AG04450 (cell line): Measurements from ENCODE around the gene SLC44A2. TPM values are rescaled to one million over a fixed set of nuclear protein-coding genes. Genes with fewer than 3 reads are reported as not detected.

Experiments
- CTCF ChIA-PET: fragments of 300-600, 350-600 bp; formaldehyde crosslinking; extraction: SDS; loops from one replicate; lab custom pipeline; 2022; ENCODE audit warnings: antibody characterized with exemption, inconsistent platforms; lab: Charles Lee
- POLR2A ChIA-PET: fragments of 350-600 bp; formaldehyde crosslinking; extraction: SDS; loops from one replicate; lab custom pipeline; 2021; ENCODE audit warnings: antibody characterized with exemption, inconsistent platforms; lab: Yijun Ruan, JAX
- DNase-seq: peaks from one replicate; pipeline ENCODE4 v3.0.0-alpha.2; 2011; ENCODE audit warnings: low read depth, low spot score
- H3K27ac ChIP-seq: one replicate; pipeline ENCODE4 v1.5.1; 2012; ENCODE audit warnings: low read depth, low read length, control low read depth
- H3K27me3 ChIP-seq: one replicate; pipeline ENCODE4 v1.6.0; 2012; ENCODE audit warnings: low read length; ENCODE audit not compliant: control insufficient read depth, insufficient read depth
- H3K4me3 ChIP-seq: 2 replicates; pipeline ENCODE4 v1.5.1; 2011; ENCODE audit warnings: mild to moderate bottlenecking, low read depth, low read length, control low read depth
- H3K9me3 ChIP-seq: 2 replicates; pipeline ENCODE4 v1.5.1; 2012; ENCODE audit warnings: low read length; ENCODE audit not compliant: control insufficient read depth, insufficient read depth
- polyA plus RNA-seq: library from polyadenylated mRNA; depleted of rRNA; stranded (reverse); fragments of >200 nt; gene quantifications from 2 replicates; pipeline ENCODE4 v1.2.3, GENCODE V29; 2011
- TF ChIP-seq, protein P1 (sequence below): IDR thresholded peaks from 2 replicates; pipeline ENCODE4 v1.5.1; 2011; ENCODE audit warnings: low read depth, low read length, control low read depth, inconsistent platforms

The SLC44A2 gene
- polyA plus RNA-seq, 1 experiment, result 80.5 TPM

DNA sequence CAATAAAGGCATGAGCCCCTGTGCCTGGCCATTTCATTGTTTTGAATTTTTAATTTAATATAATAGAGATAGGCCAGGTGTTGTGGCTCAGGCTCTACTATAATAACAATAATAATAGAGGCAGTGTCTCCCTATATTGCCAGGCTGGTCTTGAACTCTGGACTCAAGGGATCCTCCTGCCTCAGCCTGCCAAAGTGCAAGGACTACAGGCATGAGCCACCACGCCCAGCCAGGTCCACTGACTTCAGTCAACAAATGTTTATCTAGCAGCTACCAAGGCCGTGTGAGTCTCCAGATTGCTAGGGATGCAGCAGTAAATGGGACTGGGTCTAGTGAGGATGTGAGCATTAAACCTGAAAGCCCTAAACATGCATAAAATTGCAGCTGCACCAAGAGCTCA, 15.0 kb downstream of the SLC44A2 start:
- ChIA-PET CTCF (interaction anchor here (3.8 kb wide), 1 partner anchor 60 kb away, joined by 33 read pairs; no protein-coding TSS in a partner anchor), POLR2A (no interaction called here)
- Histone ChIP-seq H3K9me3 (no peaks in the 10 kb centered on the region; the same call in 1 of the 2 replicates), H3K4me3 (no peak overlapping the region), H3K27ac (no peak overlapping the region), H3K27me3 (no peaks in the 10 kb centered on the region)
- TF ChIP-seq, protein P1, sequence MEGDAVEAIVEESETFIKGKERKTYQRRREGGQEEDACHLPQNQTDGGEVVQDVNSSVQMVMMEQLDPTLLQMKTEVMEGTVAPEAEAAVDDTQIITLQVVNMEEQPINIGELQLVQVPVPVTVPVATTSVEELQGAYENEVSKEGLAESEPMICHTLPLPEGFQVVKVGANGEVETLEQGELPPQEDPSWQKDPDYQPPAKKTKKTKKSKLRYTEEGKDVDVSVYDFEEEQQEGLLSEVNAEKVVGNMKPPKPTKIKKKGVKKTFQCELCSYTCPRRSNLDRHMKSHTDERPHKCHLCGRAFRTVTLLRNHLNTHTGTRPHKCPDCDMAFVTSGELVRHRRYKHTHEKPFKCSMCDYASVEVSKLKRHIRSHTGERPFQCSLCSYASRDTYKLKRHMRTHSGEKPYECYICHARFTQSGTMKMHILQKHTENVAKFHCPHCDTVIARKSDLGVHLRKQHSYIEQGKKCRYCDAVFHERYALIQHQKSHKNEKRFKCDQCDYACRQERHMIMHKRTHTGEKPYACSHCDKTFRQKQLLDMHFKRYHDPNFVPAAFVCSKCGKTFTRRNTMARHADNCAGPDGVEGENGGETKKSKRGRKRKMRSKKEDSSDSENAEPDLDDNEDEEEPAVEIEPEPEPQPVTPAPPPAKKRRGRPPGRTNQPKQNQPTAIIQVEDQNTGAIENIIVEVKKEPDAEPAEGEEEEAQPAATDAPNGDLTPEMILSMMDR, result no peak
- no peak for DNase-seq

DNA sequence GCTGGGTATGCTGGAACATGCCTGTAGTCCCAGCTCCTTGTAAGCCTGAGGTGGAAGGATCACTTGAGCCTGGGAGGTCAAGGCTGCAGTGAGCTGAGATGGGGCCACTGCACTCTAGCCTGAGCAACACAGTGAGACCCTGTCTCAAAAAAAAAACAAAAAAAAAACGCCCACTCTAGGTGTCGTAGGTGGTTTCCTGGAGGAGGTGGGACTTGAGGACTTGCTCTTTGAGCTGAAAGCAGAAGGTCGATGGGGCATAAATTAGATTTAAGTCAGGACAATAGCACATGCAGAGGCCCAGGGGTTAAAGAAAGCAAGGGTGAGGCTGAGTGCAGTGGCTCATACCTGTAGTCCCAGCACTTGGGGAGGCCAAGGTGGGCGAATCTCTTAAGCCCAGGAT, 15.9 kb downstream of the SLC44A2 start:
- no peaks in the 10 kb centered on the region for H3K27me3 ChIP-seq
- TF ChIP-seq, protein P1, result no peak
- ChIA-PET CTCF (interaction anchor here (0.7 to 3.8 kb wide), 2 partner anchors 61 to 237 kb away, joined by 7 to 33 read pairs; no protein-coding TSS in a partner anchor), POLR2A (no interaction called here)
- H3K4me3 ChIP-seq, result no peak overlapping the region
- DNase-seq, result no peak
- no peak overlapping the region for H3K27ac ChIP-seq
- H3K9me3 ChIP-seq, result no peaks in the 10 kb centered on the region; the same call in 1 of the 2 replicates

DNA sequence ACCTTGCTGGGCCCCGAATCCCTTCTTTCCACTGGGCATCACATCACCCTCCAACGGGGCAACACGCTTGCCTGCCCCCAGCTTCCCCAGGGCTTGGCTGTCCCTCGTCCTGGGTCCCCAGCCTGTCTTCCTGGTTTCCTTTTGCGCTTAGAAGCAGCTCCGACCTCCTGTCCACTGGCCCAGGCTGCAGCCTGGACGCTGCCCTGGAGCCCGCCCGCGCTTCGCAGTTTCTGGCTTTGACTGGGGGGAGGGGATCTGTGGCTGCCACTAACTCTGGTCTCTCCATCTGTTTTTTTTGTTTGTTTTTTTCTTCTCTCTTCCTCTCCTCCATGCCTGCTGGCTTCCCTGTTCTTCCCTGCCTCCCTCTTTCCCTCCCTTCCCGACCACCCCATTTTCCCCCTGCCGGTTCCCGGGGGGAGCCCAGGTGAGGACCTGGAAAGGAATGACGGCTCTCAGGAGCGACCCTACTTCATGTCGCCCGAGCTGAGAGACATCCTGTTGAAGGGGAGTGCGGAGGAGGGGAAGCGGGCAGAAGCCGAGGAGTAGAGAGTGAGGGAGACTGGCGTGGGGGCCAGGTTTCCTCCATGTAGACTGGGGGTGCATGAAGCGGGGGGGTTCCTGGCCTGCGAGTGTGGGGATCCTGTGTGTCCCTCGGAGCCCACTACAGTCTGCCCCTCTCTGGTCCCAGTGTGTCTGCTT, 17.3 kb downstream of the SLC44A2 start:
- Histone ChIP-seq H3K4me3 (no peak overlapping the region), H3K9me3 (no peaks in the 10 kb centered on the region), H3K27ac (no peak overlapping the region), H3K27me3 (no peaks in the 10 kb centered on the region)
- DNase-seq, result no peak
- TF ChIP-seq, protein P1, result no peak
- POLR2A ChIA-PET, result no interaction called here
- CTCF ChIA-PET, result interaction anchor here (2.0 to 3.8 kb wide), 2 partner anchors 57 to 62 kb away, joined by 13 to 33 read pairs; no protein-coding TSS in a partner anchor

DNA sequence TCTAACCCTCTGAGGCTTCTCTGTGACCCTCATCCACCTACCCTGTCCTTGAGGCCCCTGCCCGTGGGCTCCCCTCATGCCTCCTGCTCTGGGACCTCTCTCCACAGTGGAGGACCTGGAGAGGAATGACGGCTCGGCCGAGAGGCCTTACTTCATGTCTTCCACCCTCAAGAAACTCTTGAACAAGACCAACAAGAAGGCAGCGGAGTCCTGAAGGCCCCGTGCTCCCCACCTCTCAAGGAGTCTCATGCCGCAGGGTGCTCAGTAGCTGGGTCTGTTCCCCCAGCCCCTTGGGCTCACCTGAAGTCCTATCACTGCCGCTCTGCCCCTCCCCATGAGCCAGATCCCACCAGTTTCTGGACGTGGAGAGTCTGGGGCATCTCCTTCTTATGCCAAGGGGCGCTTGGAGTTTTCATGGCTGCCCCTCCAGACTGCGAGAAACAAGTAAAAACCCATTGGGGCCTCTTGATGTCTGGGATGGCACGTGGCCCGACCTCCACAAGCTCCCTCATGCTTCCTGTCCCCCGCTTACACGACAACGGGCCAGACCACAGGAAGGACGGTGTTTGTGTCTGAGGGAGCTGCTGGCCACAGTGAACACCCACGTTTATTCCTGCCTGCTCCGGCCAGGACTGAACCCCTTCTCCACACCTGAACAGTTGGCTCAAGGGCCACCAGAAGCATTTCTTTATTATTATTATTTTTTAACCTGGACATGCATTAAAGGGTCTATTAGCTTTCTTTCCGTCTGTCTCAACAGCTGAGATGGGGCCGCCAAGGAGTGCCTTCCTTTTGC, 18.0 kb downstream of the SLC44A2 start:
- Histone ChIP-seq H3K27ac (no peak overlapping the region), H3K27me3 (no peaks in the 10 kb centered on the region), H3K9me3 (no peaks in the 10 kb centered on the region), H3K4me3 (no peak overlapping the region)
- TF ChIP-seq, protein P1, result no peak
- ChIA-PET CTCF (interaction anchor here (1.1 to 7.7 kb wide), 10 partner anchors 13 to 160 kb away, joined by 3 to 273 read pairs (median 8); no protein-coding TSS in a partner anchor), POLR2A (interaction anchor here (2.0 kb wide), 1 partner anchor 62 kb away, joined by 8 read pairs; no protein-coding TSS in a partner anchor)
- DNase-seq, result no peak
